Osteoblast (primary cell): Measurements from ENCODE around the gene FAM107A. TPM values are rescaled to one million over a fixed set of nuclear protein-coding genes. Genes with fewer than 3 reads are reported as not detected.

Experiments used
- DNase-seq: peaks from one replicate; pipeline ENCODE4 v3.0.0; 2011; ENCODE audit warnings: low spot score, mixed read lengths; ENCODE audit not compliant: insufficient read length; ENCODE audit errors: missing footprints
- H2AFZ ChIP-seq: 2 replicates; pipeline ENCODE4 v1.6.0; 2011; ENCODE audit warnings: mild to moderate bottlenecking, low read length
- H3K27ac ChIP-seq: 2 replicates; pipeline ENCODE4 v1.5.1; 2011; ENCODE audit warnings: mild to moderate bottlenecking, low read depth, low read length, moderate library complexity
- H3K27me3 ChIP-seq: 2 replicates; pipeline ENCODE4 v1.6.0; 2012; ENCODE audit warnings: mild to moderate bottlenecking, control low read depth, inconsistent platforms, low read length, moderate library complexity; ENCODE audit not compliant: insufficient read depth
- H3K36me3 ChIP-seq: 2 replicates; pipeline ENCODE4 v1.5.1; 2011; ENCODE audit warnings: mild to moderate bottlenecking, low read length, control low read depth, moderate library complexity; ENCODE audit not compliant: insufficient read depth
- H3K4me1 ChIP-seq: 2 replicates; pipeline ENCODE4 v1.5.1; 2011; ENCODE audit warnings: mild to moderate bottlenecking, low read length, control low read depth, moderate library complexity; ENCODE audit not compliant: insufficient read depth
- H3K4me2 ChIP-seq: 2 replicates; pipeline ENCODE4 v1.6.0; 2011; ENCODE audit warnings: mild to moderate bottlenecking, low read length; ENCODE audit not compliant: insufficient read depth
- H3K4me3 ChIP-seq: fragments of 200-600 bp; sonication (generic); 3 replicates; pipeline ENCODE4 v1.5.1; 2012; ENCODE audit warnings: mild to moderate bottlenecking, low read length, inconsistent platforms; ENCODE audit not compliant: insufficient read depth
- H3K79me2 ChIP-seq: 2 replicates; pipeline ENCODE4 v1.6.0; 2012; ENCODE audit warnings: mild to moderate bottlenecking, low read length, control low read depth, inconsistent platforms; ENCODE audit not compliant: insufficient read depth
- H3K9me3 ChIP-seq: 2 replicates; pipeline ENCODE4 v1.5.1; 2011; ENCODE audit warnings: low read depth, low read length, control low read depth
- H4K20me1 ChIP-seq: 2 replicates; pipeline ENCODE4 v1.6.0; 2012; ENCODE audit warnings: mild to moderate bottlenecking, low read length, control low read depth; ENCODE audit not compliant: insufficient read depth
- CTCF ChIP-seq: IDR thresholded peaks from 2 replicates; pipeline ENCODE4 v1.5.1; 2011; ENCODE audit warnings: mild to moderate bottlenecking, low read depth, low read length, moderate library complexity; ENCODE audit errors: extremely low read depth
- total RNA-seq: library from RNA; depleted of rRNA; stranded (reverse); fragments of >200 nt; gene quantifications from 2 replicates; pipeline ENCODE4 v1.2.3, GENCODE V29; 2012

FAM107A gene
- total RNA-seq, 1 donor, result not detected

- TF ChIP-seq CTCF, result no peak
- no peak overlapping the region for H3K4me3 ChIP-seq
- DNase-seq, result no peak
- H3K27me3 ChIP-seq, result peaks cover 8% of the 10 kb centered on the region
- no peaks in the 10 kb centered on the region for H3K36me3 ChIP-seq
- H2AFZ ChIP-seq, result no peak overlapping the region
- H3K4me2 ChIP-seq, result no peak overlapping the region
- H3K27ac ChIP-seq, result no peak overlapping the region
- H4K20me1 ChIP-seq, result no peaks in the 10 kb centered on the region
- no peaks in the 10 kb centered on the region for H3K9me3 ChIP-seq
- peaks cover 6% of the 10 kb centered on the region for H3K4me1 ChIP-seq
- H3K79me2 ChIP-seq, result no peaks in the 10 kb centered on the region
Measured at GRCh38 chr3:58574682-58575081, 2.5 kb downstream of the FAM107A start.

- H3K9me3 ChIP-seq, result no peaks in the 10 kb centered on the region
- H3K27me3 ChIP-seq, result peaks cover 8% of the 10 kb centered on the region
- no peak overlapping the region for H2AFZ ChIP-seq
- no peak for TF ChIP-seq CTCF
- no peak overlapping the region for H3K4me2 ChIP-seq
- no peaks in the 10 kb centered on the region for H4K20me1 ChIP-seq
- no peaks in the 10 kb centered on the region for H3K36me3 ChIP-seq
- peaks cover 6% of the 10 kb centered on the region for H3K4me1 ChIP-seq
- no peak overlapping the region for H3K4me3 ChIP-seq
- H3K27ac ChIP-seq, result no peak overlapping the region
- no peak for DNase-seq
- no peaks in the 10 kb centered on the region for H3K79me2 ChIP-seq
Measured at GRCh38 chr3:58574106-58574505, 3.1 kb downstream of the FAM107A start.

- H3K9me3 ChIP-seq, result no peaks in the 10 kb centered on the region
- no peaks in the 10 kb centered on the region for H3K79me2 ChIP-seq
- H3K4me1 ChIP-seq, result peaks cover 6% of the 10 kb centered on the region
- no peaks in the 10 kb centered on the region for H4K20me1 ChIP-seq
- no peak overlapping the region for H2AFZ ChIP-seq
- no peak for TF ChIP-seq CTCF
- peaks cover 5% of the 10 kb centered on the region for H3K27me3 ChIP-seq
- H3K27ac ChIP-seq, result no peak overlapping the region
- H3K4me3 ChIP-seq, result no peak overlapping the region
- no peak for DNase-seq
- H3K36me3 ChIP-seq, result no peaks in the 10 kb centered on the region
- no peak overlapping the region for H3K4me2 ChIP-seq
Measured at GRCh38 chr3:58573640-58574039, 3.6 kb downstream of the FAM107A start.

- H3K27ac ChIP-seq, result no peak overlapping the region
- no peaks in the 10 kb centered on the region for H3K36me3 ChIP-seq
- H2AFZ ChIP-seq, result no peak overlapping the region
- no peaks in the 10 kb centered on the region for H3K79me2 ChIP-seq
- no peaks in the 10 kb centered on the region for H3K9me3 ChIP-seq
- H3K4me1 ChIP-seq, result peaks cover 6% of the 10 kb centered on the region
- H3K27me3 ChIP-seq, result peaks cover 5% of the 10 kb centered on the region
- DNase-seq, result no peak
- no peak overlapping the region for H3K4me2 ChIP-seq
- no peak overlapping the region for H3K4me3 ChIP-seq
- no peaks in the 10 kb centered on the region for H4K20me1 ChIP-seq
- TF ChIP-seq CTCF, result no peak
Measured at GRCh38 chr3:58572634-58573230, 4.5 kb downstream of the FAM107A start.
